Endothelial cell of umbilical vein (primary cell): ENCODE data around the gene GDF2. TPM values are rescaled to one million over a fixed set of nuclear protein-coding genes. Genes with fewer than 3 reads are reported as not detected.

Experiments
- BruUV-seq: library from RNA; stranded (reverse); fragments of 400-500 nt; replicated peaks from 2 replicates; lab custom pipeline; 2021; lab: Mats Ljungman, UMichigan
- CTCF ChIA-PET: fragments of 300-600, 350-600 bp; sonication (Branson Sonifier 250); formaldehyde crosslinking; loops from one replicate; lab custom pipeline; 2021; ENCODE audit warnings: antibody characterized with exemption, inconsistent platforms; lab: Charles Lee
- POLR2A ChIA-PET: fragments of 300-600, 350-600 bp; sonication (Branson Sonifier 250); formaldehyde crosslinking; loops from one replicate; lab custom pipeline; 2021; ENCODE audit warnings: antibody characterized with exemption, inconsistent platforms; lab: Charles Lee
- DNase-seq: peaks from one replicate; pipeline ENCODE4 v3.0.0-alpha.2; 2011; ENCODE audit warnings: low read depth, low spot score
- FAIRE-seq: peaks from 2 replicates; lab custom pipeline; 2011; peaks lifted over from hg19 to GRCh38; lab: Jason Lieb, UNC
- H2AFZ ChIP-seq: 2 replicates; pipeline ENCODE4 v1.6.0; 2012; ENCODE audit warnings: low read depth, low read length, control low read depth, inconsistent platforms
- H3K27ac ChIP-seq: 2 replicates; pipeline ENCODE4 v1.5.1; 2011; ENCODE audit warnings: low read depth, mild to moderate bottlenecking, control low read depth, low read length, moderate library complexity; ENCODE audit not compliant: insufficient read depth
- H3K27me3 ChIP-seq, 2 experiments: 2 replicates each; pipeline versions ENCODE4 v1.6.0 to v1.6.1; 2011; ENCODE audit warnings: low read length in 2 of 2, mixed read lengths in 1 of 2; ENCODE audit not compliant: control insufficient read depth in 2 of 2, insufficient read depth in 2 of 2
- H3K36me3 ChIP-seq, 2 experiments: 2 replicates in 1 of 2; 3 replicates in 1 of 2; pipeline ENCODE4 v1.5.1; 2011; ENCODE audit warnings: low read length in 2 of 2, mild to moderate bottlenecking in 1 of 2, moderate library complexity in 1 of 2; ENCODE audit not compliant: control insufficient read depth in 2 of 2, insufficient read depth in 2 of 2; ENCODE audit errors: extremely low read depth in 1 of 2
- H3K4me1 ChIP-seq: 3 replicates; pipeline ENCODE4 v1.5.1; 2011; ENCODE audit warnings: mild to moderate bottlenecking, low read length; ENCODE audit not compliant: control insufficient read depth, insufficient read depth; ENCODE audit errors: extremely low read depth
- H3K4me2 ChIP-seq: 2 replicates; pipeline ENCODE4 v1.6.1; 2011; ENCODE audit warnings: low read length, control low read depth, mixed read lengths; ENCODE audit not compliant: insufficient read depth
- H3K4me3 ChIP-seq, 3 experiments: fragments of 200-600 bp in 1 of 3; sonication (generic), shearing (Covaris generic) in 1 of 3; replicated peaks in 1 of 3; 2 replicates each; pipeline ENCODE4 v1.5.1; 2011 to 2016; ENCODE audit warnings: control low read depth in 3 of 3, low read length in 3 of 3, mild to moderate bottlenecking in 2 of 3, inconsistent platforms in 1 of 3, low read depth in 1 of 3, moderate library complexity in 1 of 3; ENCODE audit not compliant: insufficient read depth in 1 of 3
- H3K79me2 ChIP-seq: 2 replicates; pipeline ENCODE4 v1.6.0; 2012; ENCODE audit warnings: low read length, inconsistent platforms; ENCODE audit not compliant: control insufficient read depth, insufficient read depth
- H3K9ac ChIP-seq: replicated peaks from 2 replicates; pipeline ENCODE3; 2011; ENCODE audit warnings: low read length, control low read depth; ENCODE audit not compliant: insufficient read depth; ENCODE audit errors: extremely low read depth
- H3K9me1 ChIP-seq: replicated peaks from 3 replicates; pipeline ENCODE4 v1.6.0; 2011; ENCODE audit warnings: mild to moderate bottlenecking, low read length; ENCODE audit not compliant: control insufficient read depth, insufficient read depth; ENCODE audit errors: extremely low read depth
- H3K9me3 ChIP-seq: replicated peaks from 2 replicates; pipeline ENCODE4 v1.5.1; 2012; ENCODE audit warnings: low read length, inconsistent platforms; ENCODE audit not compliant: control insufficient read depth, insufficient read depth
- H4K20me1 ChIP-seq: replicated peaks from 2 replicates; pipeline ENCODE3; 2011; ENCODE audit warnings: mild to moderate bottlenecking, low read length; ENCODE audit not compliant: control insufficient read depth, insufficient read depth; ENCODE audit errors: extremely low read depth
- CTCF ChIP-seq, 2 donors: IDR thresholded peaks; 1 replicate in 1 of 2; 2 replicates in 1 of 2; pipeline ENCODE4 v1.5.1; 2011; ENCODE audit warnings: low read length in 2 of 2, mild to moderate bottlenecking in 2 of 2, moderate library complexity in 2 of 2, control low read depth in 1 of 2, inconsistent platforms in 1 of 2, low read depth in 1 of 2; ENCODE audit not compliant: insufficient read depth in 1 of 2; ENCODE audit errors: extremely low read depth in 1 of 2
- EZH2 ChIP-seq: IDR thresholded peaks from 2 replicates; pipeline ENCODE4 v1.6.1; 2012; ENCODE audit warnings: borderline replicate concordance, low read depth, mild to moderate bottlenecking, moderate library complexity, low read length, inconsistent platforms; ENCODE audit not compliant: severe bottlenecking
- FOS ChIP-seq: IDR thresholded peaks from 2 replicates; pipeline ENCODE4 v1.6.1; 2011; ENCODE audit warnings: mild to moderate bottlenecking, low read length, moderate library complexity, borderline replicate concordance; ENCODE audit not compliant: insufficient read depth
- GATA2 ChIP-seq: IDR thresholded peaks from 2 replicates; pipeline ENCODE4 v1.7.0; 2011; ENCODE audit warnings: low read depth, mild to moderate bottlenecking, moderate library complexity, mixed read lengths, low read length; ENCODE audit not compliant: insufficient read length, insufficient read depth
- JUN ChIP-seq: IDR thresholded peaks from 2 replicates; pipeline ENCODE4 v1.6.1; 2011; ENCODE audit warnings: borderline replicate concordance, low read depth; ENCODE audit not compliant: insufficient read length, insufficient read depth
- MAX ChIP-seq: IDR thresholded peaks from 2 replicates; pipeline ENCODE4 v1.6.1; 2011; ENCODE audit not compliant: insufficient read depth, insufficient read length
- MYC ChIP-seq: IDR thresholded peaks from one replicate; pipeline ENCODE4 v1.6.1; 2011; ENCODE audit warnings: mild to moderate bottlenecking, low read depth, low read length
- POLR2A ChIP-seq: IDR thresholded peaks from 2 replicates; pipeline ENCODE4 v1.6.1; 2012; ENCODE audit warnings: low read depth, mild to moderate bottlenecking, control low read depth, low read length
- POLR2AphosphoS5 ChIP-seq: IDR thresholded peaks from 2 replicates; pipeline ENCODE4 v1.6.1; 2012; ENCODE audit warnings: low read depth, mild to moderate bottlenecking, control low read depth, low read length, moderate library complexity; ENCODE audit not compliant: insufficient read depth
- dilution Hi-C: fragments of 300-500 bp; cut with MboI; formaldehyde crosslinking; loops from one replicate; pipeline ENCODE4 v1.15.0; 2019; ENCODE audit warnings: low sequenced_read_pairs; ENCODE audit not compliant: extremely low pct_ligation_motif_present
- intact Hi-C: fragments of 100-400 bp; cut with micrococcal nuclease; formaldehyde crosslinking; loops from one replicate; pipeline ENCODE4 v1.10.0; 2022
- polyA plus RNA-seq, 4 experiments: library from polyadenylated mRNA; depleted of rRNA in 3 of 4; stranded (reverse) in 3 of 4; unstranded in 1 of 4; fragments of >200 nt; gene quantifications; 2 replicates each; pipeline versions ENCODE4 v1.2.1 to v1.2.3, GENCODE V29; 2011 to 2012; ENCODE audit warnings: missing spikeins in 1 of 4
- total RNA-seq: library from RNA; stranded (reverse); gene quantifications from 2 replicates; pipeline ENCODE4 v1.2.3, GENCODE V29; 2021

The GDF2 gene
- total and polyA plus RNA-seq, 2 donors (not counting 3 experiments of a cell fraction or from before 2014, with no cell fraction given): not detected

GRCh38 chr10:47334466-47335295 is 12.4 kb downstream of the GDF2 start:
- no peaks in the 10 kb centered on the region for H4K20me1 ChIP-seq
- H3K4me3 ChIP-seq: no peak overlapping the region
- no peak overlapping the region for H3K4me2 ChIP-seq
- H3K9me1 ChIP-seq: no peaks in the 10 kb centered on the region
- H3K9me3 ChIP-seq: no peaks in the 10 kb centered on the region
- intact Hi-C loops (no loop called here), dilution Hi-C loops (no loop called here)
- TF ChIP-seq MYC: no peak
- no peak for TF ChIP-seq MAX
- TF ChIP-seq GATA2: no peak
- no peak for TF ChIP-seq EZH2
- no peak for TF ChIP-seq JUN
- no peak for TF ChIP-seq POLR2A
- no peak for TF ChIP-seq POLR2AphosphoS5
- TF ChIP-seq CTCF (IDR thresholded peaks at IDR 0.05; ENCODE audit: extremely low read depth in 1 of 2, insufficient read depth in 1 of 2, low read depth in 1 of 2, low read length in 2 of 2): no peak
- TF ChIP-seq FOS: no peak
- POLR2A ChIA-PET: no interaction called here
- CTCF ChIA-PET: no interaction called here
- no peak for DNase-seq
- BruUV-seq: no TSS peak
- no peak overlapping the region for H3K9ac ChIP-seq
- no peak for FAIRE-seq
- peaks cover 0 to 8% of the 10 kb centered on the region in 2 experiments for H3K27me3 ChIP-seq
- H3K27ac ChIP-seq: no peak overlapping the region
- no peaks in the 10 kb centered on the region for H3K4me1 ChIP-seq
- H3K79me2 ChIP-seq: no peaks in the 10 kb centered on the region
- H2AFZ ChIP-seq: no peak overlapping the region
- no peaks in the 10 kb centered on the region for H3K36me3 ChIP-seq
